Measurements from ENCODE around the gene CCR9.
"Not testable (repeated sequence)": the region's sequence is repeated elsewhere in the genome, so short reads cannot be mapped to it uniquely, and the experiment has no call there.

Gene CCR9, protein sequence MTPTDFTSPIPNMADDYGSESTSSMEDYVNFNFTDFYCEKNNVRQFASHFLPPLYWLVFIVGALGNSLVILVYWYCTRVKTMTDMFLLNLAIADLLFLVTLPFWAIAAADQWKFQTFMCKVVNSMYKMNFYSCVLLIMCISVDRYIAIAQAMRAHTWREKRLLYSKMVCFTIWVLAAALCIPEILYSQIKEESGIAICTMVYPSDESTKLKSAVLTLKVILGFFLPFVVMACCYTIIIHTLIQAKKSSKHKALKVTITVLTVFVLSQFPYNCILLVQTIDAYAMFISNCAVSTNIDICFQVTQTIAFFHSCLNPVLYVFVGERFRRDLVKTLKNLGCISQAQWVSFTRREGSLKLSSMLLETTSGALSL

DNA sequence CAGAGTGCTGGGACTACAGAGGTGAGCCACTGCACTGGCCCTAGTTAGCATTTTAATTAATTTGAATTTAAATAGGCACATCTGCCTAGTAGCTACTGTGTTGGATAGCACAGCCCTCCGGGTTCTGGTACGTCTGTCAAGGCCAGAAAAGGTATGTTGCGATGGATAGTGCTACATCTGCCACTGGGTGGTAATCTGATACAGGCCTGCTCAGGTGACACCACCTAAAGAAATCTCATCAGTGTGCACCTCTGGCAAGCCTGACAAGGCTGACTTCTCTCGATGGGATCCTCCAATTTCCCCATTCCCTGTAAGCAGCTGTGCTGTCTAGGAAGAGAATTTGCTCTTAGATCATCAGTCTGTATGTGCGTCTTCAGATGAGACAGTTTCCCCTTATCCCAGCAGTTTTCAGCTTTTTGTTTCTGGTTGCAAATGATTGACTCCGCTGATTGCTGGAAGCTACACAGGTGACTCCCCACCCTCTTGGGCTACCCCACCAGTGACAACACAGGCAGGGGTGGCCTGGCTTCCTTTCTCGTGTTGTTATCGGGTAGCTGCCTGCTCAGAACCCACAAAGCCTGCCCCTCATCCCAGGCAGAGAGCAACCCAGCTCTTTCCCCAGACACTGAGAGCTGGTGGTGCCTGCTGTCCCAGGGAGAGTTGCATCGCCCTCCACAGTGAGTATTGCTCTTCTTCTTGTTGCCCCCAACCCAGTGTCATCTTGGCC is at the start of gene CCR9:
Gene CCR9, plus strand, starts transcription at position 565 of the 727 bp plus-strand sequence. CDS start 8,391 bp downstream, outside the sequence.
- DNase-seq: no peak

DNA sequence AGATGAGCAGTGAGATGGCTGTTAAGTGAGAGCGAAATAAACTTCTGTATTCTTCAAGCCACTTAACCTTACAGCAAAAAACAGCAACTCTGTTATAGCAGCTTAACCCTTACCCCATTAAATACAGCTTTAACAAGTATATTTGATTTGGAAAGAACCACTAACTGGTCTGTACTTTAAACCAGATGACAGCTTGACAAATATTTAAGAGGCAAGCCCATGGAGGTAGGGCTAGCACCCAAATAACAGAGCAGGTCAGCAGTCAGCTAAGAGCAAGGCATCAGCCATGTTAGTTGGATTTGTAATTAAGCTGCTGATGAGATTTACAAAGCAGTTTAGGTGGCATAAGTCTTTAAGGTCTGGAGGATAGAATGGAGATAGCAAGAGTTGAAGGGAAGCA is 47.9 kb upstream of the CCR9 start:
- no peak for DNase-seq

DNA sequence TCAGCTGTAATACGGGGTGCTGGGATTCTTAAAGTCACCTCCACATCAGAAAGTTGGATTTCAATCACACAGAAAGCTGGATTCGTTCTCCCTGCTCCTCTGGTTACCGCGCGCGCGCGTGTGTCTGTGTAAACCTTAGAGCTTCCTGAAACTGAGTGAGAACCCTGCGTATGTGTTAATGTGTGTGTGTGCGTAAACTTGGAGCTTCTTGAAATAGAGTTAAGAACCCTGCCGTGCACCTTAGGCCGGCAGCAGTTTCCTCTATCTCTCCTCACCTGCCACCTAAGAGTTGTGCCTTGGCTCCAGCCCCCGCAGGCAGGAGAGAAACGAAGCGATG is 45.0 kb upstream of the CCR9 start:
- no peak for DNase-seq

DNA sequence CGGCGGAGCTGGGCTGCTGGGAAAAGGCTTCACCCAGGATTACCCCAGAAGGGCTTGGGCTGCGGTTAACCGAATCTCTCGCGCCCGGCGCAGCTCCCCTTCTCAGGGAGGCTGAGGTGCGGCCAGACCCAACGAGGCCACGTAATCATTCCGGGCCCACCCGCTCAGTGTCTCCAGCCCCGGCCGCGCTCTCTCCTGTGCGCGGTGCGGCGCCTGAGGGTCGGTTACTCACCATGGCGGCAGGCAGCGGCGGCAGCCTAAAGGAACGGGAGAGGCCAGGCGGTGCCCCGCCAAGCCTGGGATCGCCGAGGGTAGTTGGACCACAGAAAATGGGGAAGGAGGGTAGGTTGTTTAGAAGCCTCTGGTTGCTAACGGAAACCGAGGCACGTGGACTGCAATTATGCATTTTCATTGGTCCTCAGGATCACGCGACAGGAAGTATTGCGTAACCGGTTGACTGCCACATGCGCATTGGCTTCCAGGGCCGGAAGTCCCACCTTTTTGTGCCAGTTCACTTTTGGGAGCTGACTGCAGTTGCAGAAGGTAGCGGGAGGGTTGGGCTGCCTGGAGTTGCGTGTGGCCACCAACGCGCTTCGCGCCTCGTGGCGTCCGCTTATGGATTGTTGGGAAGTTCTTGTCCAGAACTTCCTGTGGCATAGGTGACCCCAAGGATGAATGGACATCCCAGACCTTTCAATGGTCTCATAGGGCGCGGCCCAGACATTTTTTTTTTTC is 44.4 kb upstream of the CCR9 start, which contains the start of gene LZTFL1:
Gene LZTFL1, minus strand, starts transcription at position 363 of the 735 bp plus-strand sequence. Its CDS starts 128 bp downstream, at position 235.
- peak; percentile 88 for DNase-seq

DNA sequence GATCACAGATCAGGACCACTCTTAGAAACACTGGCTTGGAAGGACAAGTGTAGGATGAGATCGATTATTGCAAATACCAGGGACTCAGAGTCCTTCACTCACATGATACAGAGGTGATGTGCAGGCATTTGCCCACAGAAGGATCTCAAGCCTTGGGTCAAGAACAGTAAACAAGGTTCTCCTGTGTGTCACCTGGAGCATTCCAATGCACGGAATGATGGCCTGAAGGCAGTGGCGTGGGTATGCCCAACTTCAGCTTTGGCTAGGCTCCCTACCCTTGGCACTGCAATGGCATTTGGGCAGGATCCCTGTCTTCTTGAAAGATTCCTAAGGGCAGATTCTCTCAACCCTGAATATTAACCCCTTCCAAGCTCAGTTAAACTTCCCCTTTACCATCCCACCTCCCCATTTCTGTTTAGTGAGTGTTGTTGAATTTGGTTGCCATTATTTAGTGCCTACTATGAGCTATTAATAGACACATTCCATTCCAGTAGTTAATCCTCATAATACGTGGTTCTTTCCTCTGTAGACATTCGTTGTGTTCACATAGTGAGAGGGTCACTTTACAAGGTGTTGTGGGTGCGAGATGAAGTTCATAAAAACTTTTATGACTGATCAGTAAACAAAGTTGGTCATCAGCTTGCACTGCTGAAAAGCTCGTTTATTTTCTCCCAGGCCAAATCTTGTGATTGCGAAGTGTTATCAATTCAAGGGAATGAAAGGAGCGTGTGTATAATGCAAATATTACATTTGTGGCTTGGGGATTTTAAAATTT is 43.3 kb upstream of the CCR9 start:
- no peak for DNase-seq

DNA sequence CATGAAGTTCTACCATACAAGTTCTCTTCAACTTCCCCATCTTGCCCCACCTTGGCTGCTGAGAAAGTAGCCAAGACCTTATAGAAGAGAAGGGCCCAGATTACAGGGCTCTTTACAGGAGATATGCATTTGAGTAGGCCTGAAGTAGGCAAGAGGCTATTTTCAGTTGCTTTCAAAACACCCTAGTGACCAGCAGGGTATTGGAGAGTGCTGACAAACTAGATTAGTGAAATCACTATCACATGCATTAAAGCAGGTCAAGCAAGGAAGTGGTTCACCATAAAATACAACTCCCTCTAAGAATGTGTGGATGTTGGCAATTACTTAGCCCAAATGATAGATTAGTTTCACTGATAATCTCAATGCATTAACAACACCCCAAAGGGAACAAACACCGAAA is 41.7 kb upstream of the CCR9 start:
- no peak for DNase-seq

DNA sequence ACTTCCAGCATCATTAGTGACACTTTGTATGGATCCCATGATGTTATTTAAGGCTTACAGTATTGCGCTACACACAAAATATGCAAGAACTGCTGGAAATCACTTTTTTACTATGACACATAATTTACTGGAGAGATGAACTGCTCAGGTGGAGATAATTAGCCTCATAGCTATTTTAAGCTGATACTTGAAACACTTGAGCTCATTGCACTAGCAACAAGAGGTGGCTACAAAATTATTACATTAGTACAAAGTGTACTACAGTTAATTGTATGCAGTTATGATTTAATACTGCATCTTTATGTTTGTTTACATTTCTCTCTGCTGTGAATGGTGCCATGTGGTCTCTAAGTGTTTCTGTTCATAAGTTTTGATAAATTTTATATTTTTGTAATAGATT is 38.0 kb upstream of the CCR9 start:
- no peak for DNase-seq

DNA sequence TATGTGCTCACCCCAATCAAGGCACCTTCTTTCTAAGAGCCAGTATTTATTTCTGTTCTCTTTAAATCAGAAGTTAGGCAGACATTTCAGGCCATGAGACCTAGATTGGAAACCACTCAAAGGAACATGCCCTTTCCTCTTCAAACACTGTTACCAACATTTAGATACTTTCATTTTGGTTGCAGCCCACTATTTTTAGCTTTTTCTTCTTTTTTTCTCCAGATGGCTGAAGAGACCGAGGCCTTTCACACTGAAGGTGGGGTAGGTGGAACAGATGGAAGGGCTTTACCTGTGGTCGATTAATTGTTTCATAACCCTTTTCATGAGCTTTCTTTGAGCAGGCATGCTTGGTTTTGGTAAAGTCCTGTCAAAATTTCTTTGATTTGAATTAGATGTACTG is 33.5 kb upstream of the CCR9 start:
- no peak for DNase-seq

DNA sequence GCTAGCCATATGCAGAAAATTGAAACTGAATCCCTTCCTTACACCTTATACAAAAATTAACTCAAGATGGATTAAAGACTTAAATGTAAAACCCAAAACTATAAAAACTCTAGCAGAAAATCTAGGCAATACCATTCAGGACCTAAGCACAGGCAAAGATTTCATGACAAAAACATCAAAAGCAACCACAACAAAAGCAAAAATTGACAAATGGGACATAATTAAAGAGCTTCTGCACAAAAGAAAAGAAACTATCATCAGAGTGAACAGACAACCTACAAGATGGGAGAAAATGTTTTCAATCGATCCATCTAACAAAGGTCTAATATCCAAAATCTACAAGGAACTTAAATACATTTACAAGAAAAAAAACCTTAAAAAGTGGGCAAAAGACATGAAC is 30.0 kb upstream of the CCR9 start:
- DNase-seq: not testable (repeated sequence)

DNA sequence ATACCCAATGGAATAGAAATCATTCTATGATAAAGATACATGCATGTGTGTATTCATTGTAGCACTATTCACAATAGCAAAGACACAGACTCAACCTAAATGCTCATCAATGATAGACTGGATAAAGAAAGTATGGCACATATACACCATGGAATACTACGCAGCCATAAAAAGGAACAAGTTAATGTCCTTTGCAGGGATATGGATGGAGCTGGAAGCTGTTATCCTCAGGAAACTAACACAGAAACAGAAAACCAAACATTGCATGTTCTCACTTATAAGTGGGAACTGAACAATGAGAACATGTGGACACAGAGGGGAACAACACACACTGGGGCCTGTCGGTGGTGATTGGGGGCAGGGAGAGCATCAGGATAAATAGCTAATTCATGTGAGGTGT is 29.3 kb upstream of the CCR9 start:
- DNase-seq: not testable (repeated sequence)

DNA sequence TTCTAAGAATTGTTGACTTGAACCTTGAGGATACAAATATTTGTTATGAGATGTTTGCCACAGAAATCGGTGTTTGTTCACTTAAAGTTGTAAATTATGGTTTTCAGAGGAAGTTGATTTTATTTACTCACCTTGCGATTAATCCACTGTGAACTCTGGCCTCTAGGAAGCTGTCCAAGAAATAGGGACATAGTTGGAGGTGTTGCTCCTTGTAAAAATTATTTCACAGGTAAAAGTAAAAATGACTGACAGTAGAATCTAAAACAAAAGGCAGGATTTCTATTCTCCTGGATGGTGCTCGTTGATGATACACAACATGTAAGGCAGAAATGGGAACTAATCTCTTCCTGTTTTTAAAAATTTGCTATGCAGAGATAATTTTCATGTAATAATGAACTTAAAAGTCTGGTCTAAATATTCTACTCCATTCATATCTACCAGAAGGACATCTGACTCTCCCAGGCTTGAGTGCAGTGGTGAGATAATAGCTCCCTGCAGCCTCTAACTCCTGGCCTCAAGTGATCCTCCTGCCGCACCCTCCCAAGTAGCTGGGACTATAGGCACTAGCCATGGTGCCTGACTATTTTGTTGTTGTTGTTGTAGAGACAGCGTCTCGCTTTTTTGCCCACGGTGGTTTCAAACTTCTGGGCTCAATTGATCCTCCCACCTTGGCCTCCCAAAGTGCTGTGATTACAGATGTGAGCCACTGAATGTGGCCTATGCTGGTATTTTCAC is 27.4 kb upstream of the CCR9 start:
- no peak for DNase-seq

DNA sequence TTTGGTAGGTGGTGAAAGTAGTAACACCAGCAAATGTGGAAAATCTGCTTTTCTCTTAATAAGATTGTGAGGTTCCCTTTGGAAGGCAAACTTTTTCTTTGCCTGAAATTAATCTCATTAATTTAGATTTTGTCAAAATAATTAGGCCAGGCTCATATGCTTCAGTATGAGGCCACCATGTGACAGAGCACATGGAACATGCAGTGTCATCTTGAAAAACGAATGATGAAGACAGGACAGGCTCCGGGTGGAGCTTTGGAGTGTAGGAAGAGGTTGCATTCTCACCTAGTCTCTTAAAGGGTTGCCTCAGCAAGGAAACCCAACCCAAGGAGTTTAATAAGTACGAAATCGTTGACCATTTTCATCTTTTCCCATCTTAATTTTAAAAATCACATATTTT is 25.9 kb upstream of the CCR9 start:
- no peak for DNase-seq

DNA sequence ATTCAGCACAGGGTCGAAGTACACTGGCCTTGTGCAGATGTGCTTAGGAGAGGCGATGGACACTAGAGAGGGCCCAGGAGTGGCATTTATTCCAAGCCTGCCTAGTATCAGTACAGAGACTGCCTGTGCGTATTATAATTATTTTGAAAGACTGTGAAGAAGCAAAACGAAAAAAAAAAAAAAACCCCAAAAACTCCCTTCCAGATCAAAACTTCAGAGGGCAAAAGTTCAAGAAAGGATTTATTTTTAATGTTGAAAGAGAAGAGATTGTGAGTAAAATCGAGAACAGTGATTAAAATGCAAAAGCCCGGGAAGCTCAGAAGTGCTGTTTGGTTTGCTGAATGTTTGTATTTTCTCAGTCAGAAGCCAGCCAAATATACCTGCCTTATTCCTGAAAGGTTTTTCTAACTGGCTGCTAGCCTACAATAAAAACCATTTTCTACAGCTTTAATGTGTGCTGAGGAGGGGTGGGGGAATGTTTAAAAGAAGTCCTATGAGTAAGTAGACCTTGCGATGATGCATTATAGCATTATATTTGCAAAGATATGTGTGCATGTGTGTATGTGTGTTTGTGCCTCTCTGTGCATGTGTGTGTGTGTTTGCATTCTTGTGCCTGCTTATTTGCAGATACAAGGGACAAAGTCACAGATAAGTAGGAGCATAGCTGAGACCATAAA is 25.2 kb upstream of the CCR9 start:
- no peak for DNase-seq

DNA sequence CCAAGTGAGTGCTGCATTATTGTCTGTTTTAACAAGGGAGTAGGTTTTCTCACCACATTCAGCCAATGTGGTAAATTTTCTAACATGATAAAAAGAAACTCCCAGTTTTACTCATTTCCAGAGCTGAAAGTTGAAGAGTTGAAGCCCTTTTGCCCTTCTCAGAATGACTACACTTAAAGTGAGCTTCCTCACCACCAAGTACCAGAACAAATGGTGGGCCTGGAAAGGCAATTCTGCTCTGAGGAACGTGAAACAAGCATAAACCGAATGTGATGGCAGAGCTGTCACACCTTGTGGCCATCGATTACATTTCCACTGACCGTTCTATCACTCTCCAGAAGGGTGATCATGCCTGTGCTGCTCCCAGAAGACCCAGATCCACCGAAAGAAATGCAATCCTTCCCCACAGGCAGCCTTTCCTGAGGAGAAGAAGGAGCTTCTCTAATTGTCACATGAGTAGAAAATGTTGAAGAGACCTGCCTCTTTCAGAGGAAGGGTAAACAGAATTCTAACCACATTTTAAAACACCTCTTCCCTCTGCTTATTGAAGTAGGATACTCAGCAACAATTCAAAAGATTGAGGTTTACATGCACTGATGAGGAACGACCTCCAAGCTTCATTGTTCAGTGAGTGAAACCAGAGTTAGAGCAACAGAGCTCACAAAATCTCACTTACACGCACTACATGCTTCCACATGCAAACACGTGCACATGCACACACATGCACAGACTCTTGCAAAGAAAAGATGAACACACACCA is 21.4 kb upstream of the CCR9 start:
- no peak for DNase-seq

DNA sequence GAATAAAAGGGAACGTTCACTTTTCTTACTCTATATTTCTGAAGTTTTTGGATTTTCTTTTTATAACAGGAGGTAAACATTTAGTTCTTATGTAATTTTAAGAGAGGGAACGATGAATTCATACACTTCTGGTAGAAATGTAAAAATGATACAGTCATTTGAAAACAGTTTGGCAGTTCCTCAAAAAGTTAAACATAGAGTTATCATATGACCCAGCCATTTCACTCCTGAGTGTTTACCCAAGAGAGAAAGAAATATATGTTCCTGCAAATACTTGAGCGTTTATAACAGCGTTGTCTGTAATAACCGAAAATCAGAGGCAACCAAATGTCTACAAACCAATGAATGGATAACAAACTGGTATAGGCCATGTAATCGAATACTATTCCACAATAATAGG is 20.8 kb upstream of the CCR9 start:
- no peak for DNase-seq

DNA sequence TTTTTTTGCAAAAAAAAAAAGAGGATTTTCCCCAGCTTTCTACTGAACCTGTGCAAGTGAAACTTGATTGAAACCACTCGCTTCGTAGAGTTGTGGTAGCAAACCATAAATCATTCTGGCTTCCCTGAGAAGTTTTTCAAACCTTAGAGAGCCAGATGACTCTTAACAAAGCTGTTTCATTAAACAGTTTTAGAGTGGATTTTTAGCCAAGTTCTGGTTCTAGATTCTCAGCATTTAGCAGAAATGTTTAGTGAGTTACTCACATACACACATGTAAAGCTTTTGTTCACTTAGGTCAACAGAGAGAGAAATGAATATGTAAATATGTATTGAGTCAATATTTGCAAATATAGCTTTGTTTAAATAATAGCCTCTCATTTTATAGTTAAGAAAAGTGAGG is 18.1 kb upstream of the CCR9 start:
- DNase-seq: no peak

DNA sequence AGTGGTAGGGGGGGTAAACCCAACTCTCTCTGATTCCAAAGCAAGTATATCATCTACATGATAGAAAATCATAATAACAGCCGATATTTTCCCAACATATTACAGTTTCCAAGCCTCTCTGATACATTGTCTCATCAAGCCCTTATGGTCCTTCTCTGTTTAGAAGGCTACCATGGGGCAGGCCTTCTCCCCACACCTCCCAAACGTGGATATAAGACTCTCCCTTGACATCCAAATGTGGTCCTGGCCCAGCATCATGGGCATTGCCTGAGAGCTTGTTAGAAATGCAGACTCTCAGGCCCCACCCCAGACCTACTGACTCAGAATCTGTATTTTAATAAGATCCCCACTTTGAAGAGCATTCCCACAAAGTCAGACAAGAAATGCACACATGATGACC is 17.7 kb upstream of the CCR9 start:
- DNase-seq: no peak

DNA sequence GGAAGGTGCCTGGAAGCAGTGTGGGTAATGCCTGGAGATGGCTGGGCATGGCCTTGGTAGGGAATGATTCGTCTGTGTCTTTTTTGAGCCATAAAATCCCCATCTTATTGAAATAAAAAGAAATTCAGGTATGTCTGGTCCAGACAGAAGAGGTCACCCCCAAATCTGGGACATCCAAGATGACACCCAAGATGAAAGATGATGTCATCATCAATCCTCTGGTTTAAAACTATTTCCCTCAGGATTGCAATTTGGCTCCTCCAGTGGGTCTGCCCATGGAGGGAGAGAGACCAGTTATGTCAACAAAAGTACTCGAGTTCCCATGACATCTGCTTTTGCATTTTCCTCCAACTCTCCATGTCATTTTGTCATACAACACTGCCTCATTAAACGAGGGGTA is 16.7 kb upstream of the CCR9 start:
- no peak for DNase-seq

DNA sequence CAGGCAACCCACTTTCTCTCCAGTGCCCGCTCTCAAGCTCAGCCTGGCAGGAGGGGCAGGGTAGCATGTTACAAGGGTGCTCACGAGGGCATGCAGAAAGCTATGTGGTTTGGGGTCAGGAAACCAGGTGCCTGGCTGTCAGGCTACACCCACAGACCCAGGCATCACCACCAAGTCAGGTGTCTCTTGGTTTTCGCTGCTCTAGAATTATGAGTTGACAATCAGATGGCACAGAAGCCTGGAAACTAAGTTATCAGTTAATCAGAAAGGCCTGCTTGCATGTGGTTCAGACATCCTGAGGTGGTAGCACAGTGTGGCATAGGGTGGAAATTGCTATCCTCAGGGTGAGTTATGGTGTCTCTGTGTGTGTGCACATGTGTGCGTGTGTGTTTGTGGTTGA is 16.2 kb upstream of the CCR9 start:
- DNase-seq: no peak

DNA sequence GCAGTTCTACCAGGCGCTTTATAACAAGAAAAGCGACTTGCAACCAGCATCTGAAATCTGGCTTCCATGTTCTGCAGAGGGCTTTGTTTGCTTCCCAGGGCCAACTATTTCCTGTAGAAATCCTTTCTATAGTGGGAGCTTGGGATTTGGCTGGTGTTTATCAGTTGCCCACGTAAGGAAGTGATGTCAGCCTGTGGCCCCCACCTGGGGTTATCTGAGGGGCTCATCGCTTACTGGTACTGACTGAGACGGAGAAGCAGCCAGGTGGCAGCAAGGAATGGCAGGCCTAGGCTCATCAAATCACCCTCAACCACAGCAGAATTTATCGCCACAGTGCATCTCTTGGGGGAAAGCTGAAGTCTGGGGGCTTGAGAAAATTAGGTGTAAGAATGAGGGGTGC is 14.6 kb upstream of the CCR9 start:
- DNase-seq: no peak

DNA sequence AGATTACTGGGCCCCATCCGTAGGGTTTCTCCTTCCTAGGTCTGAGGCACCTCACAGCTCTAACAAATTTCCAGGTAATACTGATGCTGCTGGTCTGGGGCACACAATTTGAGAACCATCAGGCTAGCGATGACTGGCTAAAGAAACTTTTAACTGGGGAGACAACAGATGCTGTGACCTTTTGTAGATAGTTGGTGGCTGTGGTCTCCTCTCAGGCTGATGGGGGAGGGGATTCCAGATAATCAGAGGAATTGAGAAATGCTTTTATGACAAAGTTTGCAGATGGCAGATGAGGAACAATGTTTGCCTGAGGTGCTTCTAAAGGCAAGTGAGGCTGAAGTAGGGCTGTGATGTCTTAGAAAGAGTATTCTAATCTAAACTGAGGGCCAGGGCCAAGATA is 13.8 kb upstream of the CCR9 start:
- no peak for DNase-seq
